GM19468 (cell line): Measurements from ENCODE around the gene ARMC2.
A peak's percentile ranks its signal among the peaks of the same experiment; 100 is the strongest.
"Not testable (repeated sequence)": the region's sequence is repeated elsewhere in the genome, so short reads cannot be mapped to it uniquely, and the experiment has no call there.

ENCODE experiments used
- ATAC-seq: cut with Tn5 transposase; IDR thresholded peaks from one replicate; pipeline ENCODE4 v1.9.1; 2021; ENCODE audit warnings: mild to moderate bottlenecking, moderate library complexity, moderate number of reproducible peaks; ENCODE audit not compliant: unreplicated experiment; ENCODE audit errors: extremely low read depth

Gene ARMC2

DNA sequence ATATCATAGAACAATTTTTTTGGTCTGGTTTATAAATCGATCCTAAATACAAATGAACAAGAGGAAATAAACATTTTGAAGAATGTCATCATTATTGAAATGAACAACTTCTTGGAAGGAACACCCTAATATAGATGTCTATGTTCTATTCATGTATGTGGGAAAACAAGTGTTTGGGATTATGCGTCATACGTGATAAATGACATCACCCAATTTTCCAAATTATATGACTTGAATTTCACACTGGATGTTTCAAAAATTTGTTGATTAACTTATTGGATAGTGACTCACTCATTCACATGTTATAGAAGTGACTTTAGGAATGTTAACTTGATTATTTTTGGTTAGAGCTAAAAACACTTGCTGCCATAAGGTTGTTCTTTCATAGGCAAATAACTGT, 18.6 kb downstream of the ARMC2 start:
- ATAC-seq = no peak

DNA sequence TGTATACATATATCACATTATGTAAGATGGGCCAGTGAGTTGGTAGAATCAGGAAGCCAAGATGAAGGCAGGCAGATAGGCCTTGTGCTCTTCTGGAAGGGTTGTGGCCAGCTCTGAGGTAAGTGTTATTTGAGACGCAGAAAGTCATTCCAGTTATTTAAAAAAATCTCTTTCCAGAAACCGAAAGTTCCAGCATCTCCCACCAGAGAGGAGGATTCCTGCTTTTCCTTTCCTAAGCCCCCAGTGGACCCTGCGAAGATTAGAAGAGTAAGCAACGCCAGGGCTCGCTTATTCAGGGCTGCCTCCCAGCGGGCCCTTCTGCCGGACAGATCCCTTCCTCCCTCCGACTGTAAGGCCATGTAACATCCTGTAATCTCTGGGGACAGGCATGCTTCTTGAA, 20.4 kb downstream of the ARMC2 start:
- no peak for ATAC-seq

DNA sequence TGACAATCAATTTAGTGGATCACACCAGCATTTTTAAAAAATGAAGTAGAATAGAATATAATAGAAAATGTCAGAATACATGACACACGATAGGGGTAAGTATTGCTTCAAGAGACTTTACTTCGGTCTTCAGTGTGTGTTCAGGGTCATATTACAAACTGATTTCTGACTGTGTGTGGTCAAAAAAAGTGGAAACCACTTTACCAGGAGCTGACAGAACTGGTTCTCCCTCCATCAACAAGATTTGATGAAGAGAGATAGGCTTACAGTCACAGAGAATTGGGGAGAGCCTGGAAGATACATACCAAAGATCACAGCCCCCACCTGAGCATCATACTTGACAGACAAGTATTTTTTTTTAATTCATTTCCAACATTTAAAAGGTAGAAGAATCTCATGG, 21.7 kb downstream of the ARMC2 start:
- no peak for ATAC-seq

GRCh38 chr6:108870357-108870756, 22.1 kb downstream of the ARMC2 start:
- no peak for ATAC-seq

DNA sequence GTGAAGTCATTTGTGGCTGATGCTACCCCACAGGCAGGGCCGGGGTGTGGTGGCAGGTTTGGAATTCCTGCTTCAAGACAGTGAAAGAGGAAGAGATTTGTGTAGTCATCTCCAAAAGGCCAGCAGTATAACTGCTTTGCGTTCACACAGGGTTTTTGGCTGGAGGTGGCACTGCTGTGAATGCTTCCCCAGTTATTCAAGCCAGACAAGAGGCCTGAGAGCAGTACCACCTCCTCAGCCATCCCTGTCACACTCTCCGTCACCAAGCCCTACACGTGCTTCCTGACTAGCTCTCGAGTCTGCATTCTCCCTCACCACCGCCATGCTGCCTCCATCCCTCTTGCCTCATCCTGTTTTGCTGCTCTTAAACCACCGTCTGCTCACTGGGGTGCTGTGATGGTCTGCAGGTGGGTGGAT, 23.9 kb downstream of the ARMC2 start:
- no peak for ATAC-seq

DNA sequence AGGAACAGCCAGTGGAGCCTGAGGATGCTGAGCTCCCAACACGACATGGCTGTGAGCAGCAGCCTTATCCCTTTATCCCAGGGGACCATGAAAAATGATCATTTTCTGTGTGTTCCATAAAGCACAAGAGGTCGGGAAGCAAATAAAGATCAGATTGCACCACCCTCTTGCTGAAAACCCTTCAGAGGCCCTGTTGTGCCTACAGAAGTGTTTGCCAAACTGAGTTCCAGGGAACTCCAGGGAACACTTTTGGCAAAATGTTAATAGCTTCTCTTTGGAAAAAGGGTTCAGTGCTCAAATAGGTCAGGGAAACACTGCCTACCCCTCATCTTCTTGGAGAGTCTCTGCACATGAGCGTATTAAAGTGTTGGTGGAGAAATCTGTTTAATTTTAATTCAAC, 24.4 kb downstream of the ARMC2 start:
- no peak for ATAC-seq

- ATAC-seq = no peak
Measured at GRCh38 chr6:108873251-108873650, 25.0 kb downstream of the ARMC2 start.

- no peak for ATAC-seq
Measured at GRCh38 chr6:108873971-108874370, 25.7 kb downstream of the ARMC2 start.

DNA sequence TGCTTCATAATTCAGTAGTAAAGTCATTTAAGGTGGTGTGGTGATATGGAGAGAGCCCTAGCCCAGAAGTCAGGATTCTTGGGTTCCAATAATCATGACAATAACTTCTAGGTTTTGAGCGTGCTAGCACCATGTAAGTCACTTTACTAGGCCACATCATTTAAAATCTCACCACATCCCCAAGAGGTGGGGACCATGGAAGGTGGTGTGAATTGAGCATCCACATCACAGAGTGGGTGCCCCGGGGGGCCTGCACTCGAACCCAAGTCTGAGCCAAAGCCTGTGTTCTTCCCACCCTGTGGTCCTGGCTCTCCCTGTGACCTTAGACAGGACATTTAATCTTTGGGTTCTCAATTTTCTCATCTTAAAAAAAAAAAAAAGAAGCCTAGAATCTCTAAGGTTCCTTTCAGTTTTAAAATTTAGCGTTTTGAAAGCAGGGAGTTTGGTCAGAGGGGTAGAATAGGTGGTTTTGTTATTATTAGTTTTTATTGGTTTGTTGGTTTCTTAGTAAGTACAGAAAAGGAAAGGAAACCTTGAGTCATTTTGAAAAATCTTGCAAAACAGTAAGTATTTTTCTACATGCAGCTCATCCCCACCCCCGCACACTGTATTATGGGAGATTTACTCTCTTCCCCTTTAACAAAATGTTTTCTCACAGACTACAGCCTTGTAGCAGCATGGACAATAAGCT, 26.4 kb downstream of the ARMC2 start:
- ATAC-seq = peak; percentile 50

DNA sequence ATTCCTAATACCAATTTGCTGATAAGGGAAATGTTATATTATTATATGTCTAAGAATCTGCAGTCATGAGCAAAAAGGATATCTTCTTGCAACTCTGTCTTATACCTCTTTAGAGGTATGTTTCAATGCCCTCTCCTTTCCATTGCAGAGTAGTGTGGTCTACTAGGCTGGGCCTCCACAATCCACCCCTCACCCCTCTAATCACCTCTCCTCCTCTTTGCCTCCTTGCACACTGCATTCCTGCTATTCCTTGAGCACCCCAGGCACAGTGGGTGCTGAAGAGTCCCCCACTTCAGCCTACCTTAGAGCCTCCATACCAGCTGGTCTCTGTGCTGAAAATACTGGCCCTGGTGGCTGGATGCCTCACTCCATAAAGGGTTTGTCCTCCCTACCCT, 26.9 kb downstream of the ARMC2 start:
- ATAC-seq = no peak

DNA sequence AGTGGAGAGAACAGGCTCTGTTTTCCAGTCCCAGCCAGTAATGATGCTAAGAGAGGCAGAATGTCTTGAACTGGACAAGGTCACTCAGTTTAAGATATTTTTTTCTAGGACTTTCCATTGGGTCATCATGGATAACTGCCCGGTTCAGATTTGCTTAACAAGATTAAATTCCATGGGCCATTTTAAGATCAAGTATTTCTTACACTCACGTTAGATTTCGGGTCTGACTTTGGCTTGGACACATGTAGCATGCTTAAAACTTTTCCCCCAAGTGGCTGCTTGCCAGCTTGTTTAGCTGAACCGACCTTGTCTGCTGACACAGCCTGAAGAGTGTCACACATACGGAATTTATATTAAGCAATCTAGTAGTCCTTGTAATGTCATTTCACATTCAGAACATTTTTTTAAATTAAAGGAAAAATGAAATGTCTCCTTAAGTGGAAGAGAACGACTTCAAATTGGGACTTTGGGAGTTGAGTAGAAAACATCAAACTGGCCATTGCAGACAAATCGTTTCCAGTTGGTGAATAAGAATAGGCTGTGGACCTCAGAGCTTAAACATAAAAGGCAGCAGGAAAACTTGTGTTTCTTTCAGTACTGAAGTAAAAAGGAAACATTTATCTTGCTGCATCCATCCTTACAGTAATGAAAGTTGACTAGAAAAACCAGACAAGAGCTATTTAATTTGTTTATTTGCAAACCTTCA, 29.0 kb downstream of the ARMC2 start:
- ATAC-seq = no peak

GRCh38 chr6:108878942-108879341, 30.7 kb downstream of the ARMC2 start:
- ATAC-seq = no peak

DNA sequence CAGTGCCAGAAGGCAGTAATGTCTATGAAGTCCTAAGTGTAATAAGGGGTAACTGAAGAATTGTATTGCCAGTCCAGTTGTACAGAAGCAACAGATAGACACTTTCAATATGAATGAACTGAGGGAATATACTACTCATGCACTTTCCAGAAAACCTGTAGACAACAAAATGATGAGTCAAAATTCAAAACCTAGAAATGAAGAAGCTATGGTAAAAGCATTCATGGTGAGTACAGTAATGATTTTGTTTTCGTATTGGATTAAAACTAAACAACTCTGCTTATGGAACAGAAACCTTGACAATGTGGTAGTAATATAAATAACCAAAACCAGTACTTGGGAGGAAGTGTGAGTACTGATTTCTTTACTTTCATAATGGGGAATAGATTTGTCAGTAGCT, 35.0 kb downstream of the ARMC2 start:
- peak; percentile 60 for ATAC-seq

GRCh38 chr6:108884211-108885059, 36.2 kb downstream of the ARMC2 start:
- ATAC-seq = no peak

GRCh38 chr6:108888052-108888451, 39.8 kb downstream of the ARMC2 start:
- no peak for ATAC-seq

- ATAC-seq = no peak
Measured at GRCh38 chr6:108888745-108889144, 40.5 kb downstream of the ARMC2 start.

- not testable (repeated sequence) for ATAC-seq
Measured at GRCh38 chr6:108890898-108891297, 42.7 kb downstream of the ARMC2 start.

DNA sequence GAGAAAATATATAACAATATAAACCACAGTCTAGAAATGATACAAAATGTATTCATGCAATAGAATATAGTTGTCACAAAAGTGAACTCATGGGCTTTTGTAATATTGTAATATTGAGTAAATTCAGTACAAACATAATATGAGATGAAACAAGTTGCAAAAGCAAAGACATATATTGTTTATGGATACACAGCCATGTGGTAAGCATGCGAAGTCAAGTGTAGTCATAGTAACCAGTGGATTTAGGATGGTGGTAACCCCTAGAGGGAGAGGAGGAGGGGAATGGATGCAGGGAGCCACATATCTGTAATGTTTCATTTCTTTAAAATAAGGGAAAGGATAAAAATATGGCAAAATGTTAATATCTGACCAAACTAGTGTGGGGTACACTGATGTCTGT, 47.3 kb downstream of the ARMC2 start:
- ATAC-seq = no peak

- peak; percentile 39 for ATAC-seq
Measured at GRCh38 chr6:108896111-108896661, 48.0 kb downstream of the ARMC2 start.

GRCh38 chr6:108897371-108897770, 49.1 kb downstream of the ARMC2 start:
- ATAC-seq = no peak

DNA sequence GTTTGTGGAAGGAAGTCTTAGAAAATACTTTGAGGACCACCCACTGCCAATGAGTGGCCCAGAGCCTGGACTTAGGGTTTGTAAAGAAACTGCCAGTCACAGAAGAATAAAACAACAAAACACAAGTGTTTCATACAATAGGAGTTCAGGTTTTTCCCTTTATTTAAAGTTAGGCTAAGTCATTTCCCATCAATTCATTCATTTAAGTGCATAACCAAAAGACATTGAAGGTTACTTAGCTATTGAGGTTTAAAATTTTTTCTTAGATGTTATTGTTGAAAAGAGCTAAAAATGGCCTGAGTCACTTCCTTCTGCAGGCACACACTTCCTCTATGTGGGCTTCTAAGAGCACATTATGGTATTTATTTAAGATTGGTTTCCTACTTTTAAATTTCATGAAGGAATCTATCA, 54.2 kb downstream of the ARMC2 start:
- no peak for ATAC-seq
